Stimulated activated naive CD8-positive, alpha-beta T cell treated with anti-CD3 and anti-CD28 coated beads, Interleukin-15, amount 100 ng/mL, for 72 hours (primary cell): ENCODE data around the gene LARP6.

Experiments used
- ATAC-seq: fragments of 150-1000 bp; cut with Tn5 transposase; 2 replicates; pipeline ENCODE4 v1.10.0; 2021; ENCODE audit warnings: mild to moderate bottlenecking, moderate library complexity
- DNase-seq, 2 donors: peaks; one replicate each; pipeline ENCODE4 v3.0.0; 2021 to 2022
- H3K27ac Mint-ChIP-seq, 2 donors: one replicate each; pipeline ENCODE4 v1.8.0; 2022; ENCODE audit warnings: mild to moderate bottlenecking in 2 of 2, mixed read lengths in 2 of 2, moderate library complexity in 2 of 2
- H3K27me3 Mint-ChIP-seq: one replicate; pipeline ENCODE4 v1.8.0; 2022; ENCODE audit warnings: mixed read lengths
- H3K4me1 Mint-ChIP-seq: one replicate; pipeline ENCODE4 v1.8.0; 2022; ENCODE audit warnings: mild to moderate bottlenecking, mixed read lengths
- H3K4me3 Mint-ChIP-seq, 2 donors: one replicate each; pipeline ENCODE4 v1.8.0; 2022; ENCODE audit warnings: mild to moderate bottlenecking in 2 of 2, mixed read lengths in 2 of 2, moderate library complexity in 1 of 2
- H3K9me3 Mint-ChIP-seq, 2 donors: one replicate each; pipeline ENCODE4 v1.8.0; 2022; ENCODE audit warnings: mixed read lengths in 2 of 2

The LARP6 gene

GRCh38 chr15:70795311-70795665 is 58.7 kb downstream of the LARP6 start:
- Mint-ChIP-seq H3K4me3 (no peak overlapping the region), H3K27ac (no peak overlapping the region), H3K27me3 (no peaks in the 10 kb centered on the region), H3K4me1 (no peaks in the 10 kb centered on the region), H3K9me3 (no peaks in the 10 kb centered on the region)
- DNase-seq, result no peak
- no peak for ATAC-seq

- no peak for ATAC-seq
- Mint-ChIP-seq H3K27me3 (no peaks in the 10 kb centered on the region), H3K27ac (no peak overlapping the region)
Observed at GRCh38 chr15:70794596-70795310, 59.2 kb downstream of the LARP6 start.

GRCh38 chr15:70793694-70794093 is 60.3 kb downstream of the LARP6 start:
- Mint-ChIP-seq H3K4me1 (no peaks in the 10 kb centered on the region), H3K27me3 (no peaks in the 10 kb centered on the region), H3K9me3 (no peaks in the 10 kb centered on the region), H3K27ac (no peak overlapping the region), H3K4me3 (no peak overlapping the region)
- no peak for ATAC-seq
- no peak for DNase-seq

More at GRCh38 chr15:70794596-70795310, 59.2 kb downstream of the LARP6 start:
- no peaks in the 10 kb centered on the region for H3K9me3 Mint-ChIP-seq
- no peaks in the 10 kb centered on the region for H3K4me1 Mint-ChIP-seq
- H3K4me3 Mint-ChIP-seq, result no peak overlapping the region
- no peak for DNase-seq

- H3K9me3 Mint-ChIP-seq, result no peaks in the 10 kb centered on the region
- DNase-seq, result no peak
- H3K27ac Mint-ChIP-seq, result no peak overlapping the region
- no peaks in the 10 kb centered on the region for H3K4me1 Mint-ChIP-seq
- H3K4me3 Mint-ChIP-seq, result no peak overlapping the region
- no peak for ATAC-seq
- H3K27me3 Mint-ChIP-seq, result no peaks in the 10 kb centered on the region
Observed at GRCh38 chr15:70792171-70792573, 61.8 kb downstream of the LARP6 start.

GRCh38 chr15:70791259-70791658 is 62.7 kb downstream of the LARP6 start:
- ATAC-seq (no peak), DNase-seq (no peak)
- H3K4me3 Mint-ChIP-seq, result no peak overlapping the region
- H3K27me3 Mint-ChIP-seq, result no peaks in the 10 kb centered on the region
- no peaks in the 10 kb centered on the region for H3K4me1 Mint-ChIP-seq
- no peak overlapping the region for H3K27ac Mint-ChIP-seq
- no peaks in the 10 kb centered on the region for H3K9me3 Mint-ChIP-seq

- Mint-ChIP-seq H3K4me3 (no peak overlapping the region), H3K27ac (no peak overlapping the region), H3K4me1 (no peaks in the 10 kb centered on the region), H3K9me3 (no peaks in the 10 kb centered on the region), H3K27me3 (peaks cover 5% of the 10 kb centered on the region)
- DNase-seq (no peak), ATAC-seq (no peak)
Observed at GRCh38 chr15:70789213-70789612, 64.7 kb downstream of the LARP6 start.

DNA sequence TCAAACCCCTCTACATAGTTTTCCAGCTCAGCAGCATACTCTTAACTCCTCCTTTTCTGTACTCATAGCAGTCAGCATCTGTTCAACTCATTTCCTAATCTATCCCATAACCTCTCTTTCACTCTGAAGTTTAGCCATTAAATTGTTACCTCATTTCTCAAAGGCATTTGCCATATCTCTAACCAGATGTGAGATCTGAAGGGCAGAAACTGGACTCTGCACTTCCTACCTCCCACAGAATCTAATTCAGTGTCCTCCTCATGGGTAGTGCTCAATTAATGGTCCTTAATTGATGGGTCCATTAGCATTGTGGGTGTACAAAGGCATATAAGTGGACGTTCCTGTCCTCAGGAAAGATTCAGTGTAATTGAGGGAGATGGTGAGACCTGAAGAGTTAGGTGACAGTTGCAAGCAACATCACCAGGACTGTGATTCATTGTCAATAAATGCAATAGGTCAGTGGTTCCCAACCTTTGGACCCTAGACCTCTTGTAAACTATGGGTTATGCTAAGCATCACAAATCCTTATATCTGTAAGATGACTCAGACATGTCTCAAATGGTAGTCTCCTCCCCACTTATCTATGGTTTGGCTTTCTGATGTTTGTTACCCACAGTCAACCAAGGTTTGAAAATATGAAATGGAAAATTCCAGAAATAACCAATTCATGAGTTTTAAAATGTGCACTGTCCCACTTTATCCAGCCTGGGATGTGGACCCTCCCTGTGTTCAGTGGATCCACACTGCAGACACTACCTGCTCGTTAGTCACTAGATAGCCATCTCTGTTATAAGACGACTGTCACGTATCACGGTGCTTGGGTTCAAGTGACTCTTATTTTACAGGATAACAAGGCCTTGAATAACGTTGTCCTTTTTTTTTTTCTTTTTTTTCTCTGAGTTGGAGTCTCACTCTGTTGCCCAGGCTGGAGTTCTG is 65.6 kb downstream of the LARP6 start:
- no peaks in the 10 kb centered on the region for H3K4me1 Mint-ChIP-seq
- no peak for DNase-seq
- no peaks in the 10 kb centered on the region for H3K9me3 Mint-ChIP-seq
- no peak for ATAC-seq
- no peak overlapping the region for H3K4me3 Mint-ChIP-seq
- no peak overlapping the region for H3K27ac Mint-ChIP-seq
- H3K27me3 Mint-ChIP-seq, result peaks cover 5% of the 10 kb centered on the region

GRCh38 chr15:70786996-70787395 is 67.0 kb downstream of the LARP6 start:
- ATAC-seq (no peak), DNase-seq (no peak)
- H3K4me1 Mint-ChIP-seq, result no peaks in the 10 kb centered on the region
- H3K27me3 Mint-ChIP-seq, result peaks cover 5% of the 10 kb centered on the region
- H3K4me3 Mint-ChIP-seq, result no peak overlapping the region
- H3K9me3 Mint-ChIP-seq, result no peaks in the 10 kb centered on the region
- H3K27ac Mint-ChIP-seq, result no peak overlapping the region

DNA sequence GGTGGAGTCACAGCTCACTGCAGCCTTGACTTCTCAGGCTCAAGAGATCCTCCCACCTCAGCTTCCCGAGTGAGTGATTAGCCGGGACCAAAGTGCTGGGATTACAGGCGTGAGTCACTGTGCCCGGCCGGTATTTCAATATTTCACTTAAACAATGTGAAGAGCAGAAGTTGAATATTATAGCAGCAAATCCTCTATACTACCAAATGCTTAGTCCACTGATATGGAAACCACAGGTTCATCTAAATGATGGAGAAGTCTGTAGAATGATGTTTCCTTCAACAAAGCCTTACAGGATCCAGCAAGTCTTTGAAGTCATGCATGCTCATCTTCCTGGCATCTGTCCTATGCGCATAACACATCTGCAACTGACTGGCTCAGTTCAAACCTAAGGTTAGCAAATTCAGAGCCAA is 70.3 kb downstream of the LARP6 start:
- Mint-ChIP-seq H3K27ac (no peak overlapping the region), H3K4me3 (no peak overlapping the region), H3K9me3 (no peaks in the 10 kb centered on the region), H3K4me1 (no peaks in the 10 kb centered on the region), H3K27me3 (peaks cover 20% of the 10 kb centered on the region)
- DNase-seq (no peak), ATAC-seq (no peak)

DNA sequence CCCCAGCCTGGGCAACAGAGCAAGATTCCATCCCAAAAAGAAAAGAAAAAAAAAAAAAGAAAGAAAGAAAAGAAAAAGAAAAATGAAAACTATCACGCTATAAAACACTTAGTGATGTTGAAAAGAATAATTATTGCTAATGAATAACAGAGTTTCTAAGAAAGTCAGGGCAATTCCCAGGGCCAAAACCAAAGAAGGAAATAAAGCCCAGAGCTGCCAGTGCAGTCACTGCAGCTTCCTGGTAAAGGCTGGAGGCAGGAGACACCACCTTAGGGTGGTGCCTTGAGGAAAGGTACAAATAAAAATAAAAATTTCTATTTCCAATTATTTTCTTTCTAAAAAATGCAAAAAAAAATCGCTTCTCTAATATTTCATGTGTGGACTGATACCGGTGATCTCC is 70.9 kb downstream of the LARP6 start:
- DNase-seq, result no peak
- H3K27me3 Mint-ChIP-seq, result peaks cover 20% of the 10 kb centered on the region
- ATAC-seq, result no peak
- H3K27ac Mint-ChIP-seq, result no peak overlapping the region
- H3K4me1 Mint-ChIP-seq, result no peaks in the 10 kb centered on the region
- H3K4me3 Mint-ChIP-seq, result no peak overlapping the region
- H3K9me3 Mint-ChIP-seq, result no peaks in the 10 kb centered on the region

- no peak for ATAC-seq
- no peaks in the 10 kb centered on the region for H3K4me1 Mint-ChIP-seq
- DNase-seq, result no peak
- no peak overlapping the region for H3K4me3 Mint-ChIP-seq
- H3K9me3 Mint-ChIP-seq, result no peaks in the 10 kb centered on the region
- H3K27ac Mint-ChIP-seq, result no peak overlapping the region
- peaks cover 28% of the 10 kb centered on the region for H3K27me3 Mint-ChIP-seq
Observed at GRCh38 chr15:70781236-70781635, 72.7 kb downstream of the LARP6 start.
